Measurements from ENCODE around the gene CPED1. TPM values are rescaled to one million over a fixed set of nuclear protein-coding genes. Genes with fewer than 3 reads are reported as not detected.
"Not testable (repeated sequence)": the region's sequence is repeated elsewhere in the genome, so short reads cannot be mapped to it uniquely, and the experiment has no call there.

The CPED1 gene
- total and polyA plus RNA-seq, 4 donors, result 4.7 to 34.1 (median 16.7) TPM

GRCh38 chr7:121109145-121109544 is 120.6 kb downstream of the CPED1 start:
- no peaks in the 10 kb centered on the region for H3K4me1 ChIP-seq (ENCODE audit: control insufficient read depth, insufficient read depth, low read length)
- DNase-seq (ENCODE audit: low read depth in 4 of 6, low spot score in 6 of 6), result peak in 2 of 6 donors; percentile 21 to 56
- H3K9me3 ChIP-seq (ENCODE audit: control insufficient read depth, insufficient read depth, low read length), result no peaks in the 10 kb centered on the region
- H3K27ac ChIP-seq (ENCODE audit: low read depth, low read length), result no peak overlapping the region
- WGBS (ENCODE audit: insufficient coverage), result 40% methylated on average over 4 of the region's 6 CpGs
- H3K4me3 ChIP-seq (ENCODE audit: low read depth, low read length), result no peak overlapping the region
- no peaks in the 10 kb centered on the region for H3K36me3 ChIP-seq (ENCODE audit: control insufficient read depth, insufficient read depth, low read length)
- no peaks in the 10 kb centered on the region for H3K27me3 ChIP-seq (ENCODE audit: control insufficient read depth, insufficient read depth, low read length)

GRCh38 chr7:121113288-121113687 is 124.8 kb downstream of the CPED1 start:
- no peaks in the 10 kb centered on the region for H3K9me3 ChIP-seq (ENCODE audit: control insufficient read depth, insufficient read depth, low read length)
- no peak overlapping the region for H3K4me3 ChIP-seq (ENCODE audit: low read depth, low read length)
- no peaks in the 10 kb centered on the region for H3K36me3 ChIP-seq (ENCODE audit: control insufficient read depth, insufficient read depth, low read length)
- no peaks in the 10 kb centered on the region for H3K4me1 ChIP-seq (ENCODE audit: control insufficient read depth, insufficient read depth, low read length)
- no peak overlapping the region for H3K27ac ChIP-seq (ENCODE audit: low read depth, low read length)
- no peak for DNase-seq (ENCODE audit: low read depth in 4 of 6, low spot score in 6 of 6)
- no peaks in the 10 kb centered on the region for H3K27me3 ChIP-seq (ENCODE audit: control insufficient read depth, insufficient read depth, low read length)

- Histone ChIP-seq H3K36me3 (ENCODE audit: control insufficient read depth, insufficient read depth, low read length) (no peaks in the 10 kb centered on the region), H3K27me3 (ENCODE audit: control insufficient read depth, insufficient read depth, low read length) (no peaks in the 10 kb centered on the region), H3K9me3 (ENCODE audit: control insufficient read depth, insufficient read depth, low read length) (no peaks in the 10 kb centered on the region), H3K4me1 (ENCODE audit: control insufficient read depth, insufficient read depth, low read length) (no peaks in the 10 kb centered on the region), H3K4me3 (ENCODE audit: low read depth, low read length) (no peak overlapping the region), H3K27ac (ENCODE audit: low read depth, low read length) (no peak overlapping the region)
- no peak for DNase-seq (ENCODE audit: low read depth in 4 of 6, low spot score in 6 of 6)
- no CpG with 5 or more reads among the region's 1 CpG for WGBS (ENCODE audit: insufficient coverage)
Measured at GRCh38 chr7:121116396-121116795, 127.9 kb downstream of the CPED1 start.

- 100% methylated on average over 3 of the region's 9 CpGs for WGBS (ENCODE audit: insufficient coverage)
- H3K4me1 ChIP-seq (ENCODE audit: control insufficient read depth, insufficient read depth, low read length), result no peaks in the 10 kb centered on the region
Measured at GRCh38 chr7:121119047-121119446, 130.5 kb downstream of the CPED1 start.

GRCh38 chr7:121123032-121123431 is 134.5 kb downstream of the CPED1 start:
- Histone ChIP-seq H3K27me3 (ENCODE audit: control insufficient read depth, insufficient read depth, low read length) (no peaks in the 10 kb centered on the region), H3K9me3 (ENCODE audit: control insufficient read depth, insufficient read depth, low read length) (no peaks in the 10 kb centered on the region), H3K4me3 (ENCODE audit: low read depth, low read length) (no peak overlapping the region), H3K36me3 (ENCODE audit: control insufficient read depth, insufficient read depth, low read length) (no peaks in the 10 kb centered on the region), H3K4me1 (ENCODE audit: control insufficient read depth, insufficient read depth, low read length) (no peaks in the 10 kb centered on the region), H3K27ac (ENCODE audit: low read depth, low read length) (no peak overlapping the region)
- no peak for DNase-seq (ENCODE audit: low read depth in 4 of 6, low spot score in 6 of 6)
- no CpG with 5 or more reads among the region's 2 CpGs for WGBS (ENCODE audit: insufficient coverage)

More at GRCh38 chr7:121119047-121119446, 130.5 kb downstream of the CPED1 start:
- Histone ChIP-seq H3K9me3 (ENCODE audit: control insufficient read depth, insufficient read depth, low read length) (no peaks in the 10 kb centered on the region), H3K27me3 (ENCODE audit: control insufficient read depth, insufficient read depth, low read length) (no peaks in the 10 kb centered on the region), H3K36me3 (ENCODE audit: control insufficient read depth, insufficient read depth, low read length) (no peaks in the 10 kb centered on the region), H3K27ac (ENCODE audit: low read depth, low read length) (no peak overlapping the region), H3K4me3 (ENCODE audit: low read depth, low read length) (no peak overlapping the region)
- DNase-seq (ENCODE audit: low read depth in 4 of 6, low spot score in 6 of 6), result no peak

- WGBS (ENCODE audit: insufficient coverage), result no CpG with 5 or more reads among the region's 1 CpG
- DNase-seq (ENCODE audit: low read depth in 4 of 6, low spot score in 6 of 6); H3K36me3 ChIP-seq (ENCODE audit: control insufficient read depth, insufficient read depth, low read length); H3K9me3 ChIP-seq (ENCODE audit: control insufficient read depth, insufficient read depth, low read length); H3K4me3 ChIP-seq (ENCODE audit: low read depth, low read length); H3K4me1 ChIP-seq (ENCODE audit: control insufficient read depth, insufficient read depth, low read length); H3K27me3 ChIP-seq (ENCODE audit: control insufficient read depth, insufficient read depth, low read length); H3K27ac ChIP-seq (ENCODE audit: low read depth, low read length): not testable (repeated sequence)
Measured at GRCh38 chr7:121125454-121125853, 136.9 kb downstream of the CPED1 start.

- Histone ChIP-seq H3K27ac (ENCODE audit: low read depth, low read length) (no peak overlapping the region), H3K4me1 (ENCODE audit: control insufficient read depth, insufficient read depth, low read length) (no peaks in the 10 kb centered on the region), H3K36me3 (ENCODE audit: control insufficient read depth, insufficient read depth, low read length) (no peaks in the 10 kb centered on the region), H3K27me3 (ENCODE audit: control insufficient read depth, insufficient read depth, low read length) (no peaks in the 10 kb centered on the region), H3K4me3 (ENCODE audit: low read depth, low read length) (no peak overlapping the region), H3K9me3 (ENCODE audit: control insufficient read depth, insufficient read depth, low read length) (no peaks in the 10 kb centered on the region)
- WGBS (ENCODE audit: insufficient coverage), result no CpG with 5 or more reads among the region's 1 CpG
- DNase-seq (ENCODE audit: low read depth in 4 of 6, low spot score in 6 of 6), result no peak
Measured at GRCh38 chr7:121126201-121126600, 137.7 kb downstream of the CPED1 start.

GRCh38 chr7:121126801-121127534 is 138.5 kb downstream of the CPED1 start:
- peak in 2 of 6 donors; percentile 38 to 63 for DNase-seq (ENCODE audit: low read depth in 4 of 6, low spot score in 6 of 6)
- no peak overlapping the region for H3K27ac ChIP-seq (ENCODE audit: low read depth, low read length)
- H3K4me1 ChIP-seq (ENCODE audit: control insufficient read depth, insufficient read depth, low read length), result no peaks in the 10 kb centered on the region
- WGBS (ENCODE audit: insufficient coverage), result no CpG with 5 or more reads among the region's 3 CpGs
- no peaks in the 10 kb centered on the region for H3K36me3 ChIP-seq (ENCODE audit: control insufficient read depth, insufficient read depth, low read length)
- no peaks in the 10 kb centered on the region for H3K9me3 ChIP-seq (ENCODE audit: control insufficient read depth, insufficient read depth, low read length)
- no peaks in the 10 kb centered on the region for H3K27me3 ChIP-seq (ENCODE audit: control insufficient read depth, insufficient read depth, low read length)
- H3K4me3 ChIP-seq (ENCODE audit: low read depth, low read length), result no peak overlapping the region

- Histone ChIP-seq H3K4me1 (ENCODE audit: control insufficient read depth, insufficient read depth, low read length) (no peaks in the 10 kb centered on the region), H3K27ac (ENCODE audit: low read depth, low read length) (no peak overlapping the region), H3K27me3 (ENCODE audit: control insufficient read depth, insufficient read depth, low read length) (no peaks in the 10 kb centered on the region), H3K36me3 (ENCODE audit: control insufficient read depth, insufficient read depth, low read length) (no peaks in the 10 kb centered on the region), H3K4me3 (ENCODE audit: low read depth, low read length) (no peak overlapping the region), H3K9me3 (ENCODE audit: control insufficient read depth, insufficient read depth, low read length) (no peaks in the 10 kb centered on the region)
- WGBS (ENCODE audit: insufficient coverage), result no CpG with 5 or more reads among the region's 1 CpG
- no peak for DNase-seq (ENCODE audit: low read depth in 4 of 6, low spot score in 6 of 6)
Measured at GRCh38 chr7:121132940-121133339, 144.4 kb downstream of the CPED1 start.

GRCh38 chr7:121133444-121133843 is 144.9 kb downstream of the CPED1 start:
- Histone ChIP-seq H3K4me1 (ENCODE audit: control insufficient read depth, insufficient read depth, low read length) (no peaks in the 10 kb centered on the region), H3K27me3 (ENCODE audit: control insufficient read depth, insufficient read depth, low read length) (no peaks in the 10 kb centered on the region), H3K4me3 (ENCODE audit: low read depth, low read length) (no peak overlapping the region), H3K36me3 (ENCODE audit: control insufficient read depth, insufficient read depth, low read length) (no peaks in the 10 kb centered on the region), H3K9me3 (ENCODE audit: control insufficient read depth, insufficient read depth, low read length) (no peaks in the 10 kb centered on the region), H3K27ac (ENCODE audit: low read depth, low read length) (no peak overlapping the region)
- 100% methylated on average over 1 of the region's 3 CpGs for WGBS (ENCODE audit: insufficient coverage)
- no peak for DNase-seq (ENCODE audit: low read depth in 4 of 6, low spot score in 6 of 6)
